Gastroesophageal sphincter (tissue), 3 donors: ENCODE results near the gene LMX1B.

Experiments used
- CTCF ChIP-seq, 4 experiments: fragments of 200-600 bp in 2 of 4; fragments of 450-650 bp in 2 of 4; sonication (generic) in 1 of 4; IDR thresholded peaks; one replicate each; pipeline ENCODE4 v1.5.1; 2017 to 2019; ENCODE audit warnings: antibody characterized with exemption in 4 of 4, mild to moderate bottlenecking in 2 of 4, moderate library complexity in 2 of 4
- POLR2A ChIP-seq, 2 donors: fragments of 450-650 bp; IDR thresholded peaks; one replicate each; pipeline ENCODE4 v1.6.1; 2017; ENCODE audit warnings: antibody characterized with exemption in 2 of 2, mild to moderate bottlenecking in 2 of 2, moderate library complexity in 1 of 2

GRCh38 chr9:126709241-126709640 lies 95.5 kb downstream of the LMX1B start:
- TF ChIP-seq POLR2A (IDR thresholded peaks at IDR 0.05), result no peak
- no peak for TF ChIP-seq CTCF (IDR thresholded peaks at IDR 0.05)
